HuH-7.5 (cell line): ENCODE results near the gene TLR6.
"Not testable (repeated sequence)": the region's sequence is repeated elsewhere in the genome, so short reads cannot be mapped to it uniquely, and the experiment has no call there.

Source experiments
- DNase-seq: peaks from one replicate; pipeline ENCODE4 v3.0.0; 2011; ENCODE audit warnings: low spot score

Gene TLR6

DNA sequence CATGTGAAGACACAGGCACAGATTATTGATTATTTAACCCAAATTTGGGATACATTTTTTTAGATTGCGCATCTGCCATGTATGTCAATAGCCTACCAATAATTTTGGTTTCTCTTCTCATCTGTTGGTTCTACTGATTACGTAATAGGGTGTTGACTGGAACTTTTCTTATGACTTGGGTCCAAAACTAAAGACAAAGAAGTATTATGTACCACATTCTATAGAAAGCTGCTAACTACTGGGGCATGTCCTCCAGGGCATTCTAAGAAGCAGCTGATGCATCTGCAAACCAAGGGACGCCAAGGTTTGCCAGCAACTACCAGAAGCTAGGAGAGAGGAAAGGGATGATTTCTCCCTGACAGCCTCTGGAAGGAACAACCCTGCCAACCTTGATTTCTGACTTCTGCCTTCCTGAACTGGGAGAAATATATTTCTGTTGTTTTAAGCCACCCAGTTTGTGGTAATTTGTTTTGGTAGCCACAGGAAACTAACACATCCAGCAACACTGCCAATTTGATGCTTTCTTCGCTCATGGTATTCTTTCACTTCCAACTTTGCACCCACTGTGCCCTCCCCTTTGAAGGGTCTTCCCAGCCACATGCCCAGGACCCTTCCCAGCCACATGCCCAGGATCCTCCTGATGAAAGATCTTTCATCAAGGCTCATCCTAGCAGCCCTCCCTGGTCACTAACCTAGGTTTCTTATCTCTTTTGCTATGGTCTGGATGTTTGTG lies 36.1 kb downstream of the TLR6 start:
- no peak for DNase-seq

DNA sequence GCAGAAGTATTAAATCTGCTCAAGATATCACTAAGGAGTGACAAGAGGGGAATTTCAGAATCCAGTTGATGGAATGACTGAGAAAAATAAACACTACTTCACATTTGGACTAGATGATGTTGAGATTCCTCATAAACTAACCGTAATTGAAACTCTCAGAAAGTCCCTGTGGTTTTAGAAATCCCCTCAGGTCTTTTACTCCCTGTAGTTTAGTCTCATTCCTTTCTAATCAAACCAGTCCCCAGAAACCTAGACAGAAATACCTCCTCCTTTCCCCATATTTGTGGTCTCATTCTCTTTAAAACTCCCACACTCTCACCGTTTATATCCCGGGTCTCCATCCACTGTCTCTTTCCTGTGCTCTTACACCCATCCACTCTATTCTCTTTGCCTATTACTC lies 37.0 kb downstream of the TLR6 start:
- no peak for DNase-seq

- no peak for DNase-seq
Observed at GRCh38 chr4:38818441-38818976, 38.1 kb downstream of the TLR6 start.

- no peak for DNase-seq
Observed at GRCh38 chr4:38815885-38816782, 40.5 kb downstream of the TLR6 start.

DNA sequence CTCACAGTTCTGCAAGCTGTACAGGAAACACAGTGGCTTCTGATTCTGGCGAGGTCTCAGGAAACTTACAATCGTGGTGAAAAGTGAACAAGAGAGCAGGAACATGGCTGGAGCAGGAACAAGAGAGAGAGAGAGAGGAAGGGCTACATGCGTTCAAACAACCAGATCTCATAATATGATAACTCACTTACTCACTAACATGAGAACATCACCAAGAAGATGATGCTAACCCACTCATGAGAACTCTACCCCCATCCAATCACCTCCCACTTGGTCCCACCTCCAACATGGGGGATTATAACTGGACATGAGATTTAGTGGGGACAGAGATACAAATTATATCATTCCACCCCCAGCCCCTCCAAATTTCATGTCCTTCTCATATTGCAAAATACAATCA lies 42.2 kb downstream of the TLR6 start:
- no peak for DNase-seq

- no peak for DNase-seq
Observed at GRCh38 chr4:38811297-38811696, 45.3 kb downstream of the TLR6 start.

GRCh38 chr4:38807462-38807861 lies 49.2 kb downstream of the TLR6 start:
- not testable (repeated sequence) for DNase-seq

DNA sequence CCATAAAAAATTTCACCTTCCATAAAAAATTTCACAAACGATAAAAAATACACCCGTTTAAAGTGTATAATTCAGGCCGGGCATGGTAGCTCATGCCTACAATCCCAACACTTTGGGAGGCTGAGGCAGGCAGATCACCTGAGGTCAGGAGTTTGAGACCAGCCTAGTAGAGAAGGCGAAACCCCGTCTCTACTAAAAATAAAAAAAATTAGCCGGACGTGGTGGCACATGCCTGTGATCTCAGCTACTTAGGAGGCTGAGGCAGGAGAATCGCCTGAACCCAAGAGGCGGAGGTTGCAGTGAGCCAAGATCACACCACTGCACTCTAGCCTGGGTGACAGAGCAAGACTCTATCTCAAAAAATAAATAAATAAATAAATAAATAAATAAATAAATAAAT lies 50.4 kb downstream of the TLR6 start:
- not testable (repeated sequence) for DNase-seq

- DNase-seq, result no peak
Observed at GRCh38 chr4:38805530-38806145, 51.0 kb downstream of the TLR6 start.

DNA sequence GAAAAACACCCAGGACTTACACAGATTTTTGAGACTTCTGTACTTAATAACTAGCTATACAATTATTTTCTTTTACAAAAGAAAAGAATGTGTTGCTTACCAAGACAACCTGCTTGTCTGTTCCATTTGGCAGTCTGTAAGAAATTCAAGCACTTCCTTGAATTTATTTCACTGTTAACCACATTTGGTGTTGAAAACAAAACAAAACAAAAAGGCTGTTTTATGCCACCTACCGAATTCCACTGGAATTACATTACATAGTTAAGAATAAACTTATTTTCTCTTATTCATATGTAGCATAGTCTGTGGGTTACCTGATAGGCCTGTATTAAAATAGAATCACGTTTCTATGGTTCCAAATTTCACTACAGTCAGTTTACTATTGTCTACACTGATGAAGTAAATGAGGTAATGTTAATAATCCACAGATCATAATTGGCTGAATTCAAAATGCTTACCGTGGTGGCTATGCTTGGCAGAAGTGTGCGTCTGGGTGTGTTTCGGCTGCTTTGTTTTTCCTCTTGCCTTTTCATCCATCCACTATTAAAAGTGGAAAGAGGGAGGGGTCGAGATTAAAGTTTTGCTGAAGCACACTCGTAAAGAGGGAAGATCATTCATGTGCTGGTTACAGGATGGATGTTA lies 51.8 kb downstream of the TLR6 start, which contains the start of gene TLR1:
TSS of gene TLR1 (minus strand) at position 138 of the 642 bp plus-strand sequence. CDS start 5,960 bp downstream, outside the sequence.
- no peak for DNase-seq

DNA sequence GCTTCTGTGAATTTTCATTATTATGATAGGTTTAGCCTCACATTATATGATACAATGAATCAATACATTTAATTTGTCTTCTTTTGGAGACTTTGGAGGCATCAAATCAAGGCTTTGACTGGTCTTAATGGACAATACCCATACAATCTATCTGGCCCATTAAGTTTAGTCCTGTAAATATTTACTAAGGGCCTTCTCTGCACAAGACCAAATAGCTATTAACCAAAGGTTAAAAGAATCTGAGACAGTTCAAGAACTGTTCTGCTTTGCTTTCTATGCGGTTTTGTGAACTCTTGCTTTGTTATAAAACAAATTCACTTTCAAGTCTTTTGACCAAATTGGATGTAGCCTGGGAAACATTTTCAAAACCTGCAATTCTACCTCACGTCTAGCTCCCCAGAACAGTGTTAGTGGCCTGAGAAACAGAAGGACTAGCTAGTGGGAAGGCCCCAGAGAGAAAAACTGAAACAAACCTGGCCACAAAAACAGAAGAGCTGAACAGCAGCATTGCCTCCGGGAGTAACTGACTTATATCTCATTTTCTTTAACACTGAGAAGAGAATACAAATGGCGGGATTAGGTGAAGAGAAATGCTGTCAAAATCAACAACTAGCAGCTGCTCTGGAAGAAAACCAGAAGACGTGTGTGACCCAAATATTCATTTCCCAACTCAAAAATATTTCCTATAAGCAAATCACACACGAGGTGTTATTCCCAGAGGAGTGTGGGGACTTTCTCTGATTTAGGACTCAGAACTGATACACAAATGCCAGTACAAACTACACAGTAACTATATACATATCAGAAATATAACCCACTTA lies 52.6 kb downstream of the TLR6 start:
- DNase-seq, result no peak

- no peak for DNase-seq
Observed at GRCh38 chr4:38802561-38803355, 53.9 kb downstream of the TLR6 start.

DNA sequence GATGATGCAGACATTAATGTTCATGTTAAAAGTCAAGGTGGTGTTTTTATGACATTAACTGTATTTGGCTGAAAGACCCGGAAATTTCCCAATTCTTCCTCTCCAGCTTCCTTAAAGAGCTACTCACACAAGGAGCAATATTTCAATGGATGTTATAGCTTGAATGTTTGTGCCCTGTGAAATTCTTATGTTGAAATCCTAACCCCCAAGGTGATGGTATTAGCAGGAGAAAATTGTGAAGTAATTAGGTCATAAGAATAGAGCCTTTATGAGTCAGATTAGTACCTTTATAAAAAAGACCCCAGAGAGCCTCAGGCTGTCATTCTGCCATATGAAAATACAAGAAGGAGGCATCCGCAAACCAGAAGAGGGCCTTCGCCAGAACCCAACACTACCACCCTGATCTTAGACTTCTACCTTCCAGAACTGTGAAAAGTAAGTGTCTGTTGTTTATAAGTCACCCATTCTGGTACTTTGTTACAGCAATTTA lies 55.6 kb downstream of the TLR6 start:
- no peak for DNase-seq

GRCh38 chr4:38800366-38800765 lies 56.3 kb downstream of the TLR6 start:
- DNase-seq, result no peak

- DNase-seq, result no peak
Observed at GRCh38 chr4:38795087-38795486, 61.5 kb downstream of the TLR6 start.

- no peak for DNase-seq
Observed at GRCh38 chr4:38794051-38794450, 62.6 kb downstream of the TLR6 start.

DNA sequence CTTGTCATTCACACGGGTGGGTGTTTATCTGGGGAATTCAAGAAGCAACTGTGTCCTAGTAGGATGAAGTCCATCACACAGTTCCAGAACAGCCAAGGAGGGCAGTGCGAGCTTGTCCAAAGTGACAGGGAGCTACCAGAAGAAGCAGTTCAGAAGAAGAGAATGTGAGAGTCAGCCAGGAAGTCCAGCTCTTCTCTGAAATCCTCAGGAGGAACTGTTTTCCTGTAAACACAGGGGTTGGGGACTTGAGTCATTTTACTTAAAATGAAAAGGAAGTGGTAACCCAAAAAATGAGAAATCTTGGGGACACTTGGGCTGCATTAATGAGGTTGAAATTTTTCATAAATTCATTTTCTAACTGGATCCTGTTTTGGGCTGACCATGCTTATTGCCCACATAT lies 65.6 kb downstream of the TLR6 start:
- DNase-seq, result no peak

DNA sequence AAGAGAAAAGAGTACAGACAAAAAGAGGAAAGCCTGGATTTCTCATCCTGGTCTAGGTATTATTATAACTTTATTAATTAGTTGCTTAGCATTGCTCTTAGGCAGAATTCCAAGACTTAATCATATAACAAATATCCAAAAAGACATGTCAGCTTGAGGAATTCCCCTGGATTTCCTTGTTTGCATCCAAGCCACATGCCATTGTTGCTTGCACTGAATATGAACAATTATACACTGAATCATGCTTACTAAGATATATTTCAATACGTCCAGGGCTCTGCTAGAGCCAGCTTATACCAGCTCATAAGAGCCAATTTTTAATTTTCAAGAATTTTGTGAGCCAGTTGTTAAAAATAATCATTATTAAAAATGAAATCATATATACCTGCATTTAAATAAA lies 68.3 kb downstream of the TLR6 start:
- DNase-seq, result no peak

GRCh38 chr4:38787693-38788092 lies 68.9 kb downstream of the TLR6 start:
- peak; percentile 19 for DNase-seq

DNA sequence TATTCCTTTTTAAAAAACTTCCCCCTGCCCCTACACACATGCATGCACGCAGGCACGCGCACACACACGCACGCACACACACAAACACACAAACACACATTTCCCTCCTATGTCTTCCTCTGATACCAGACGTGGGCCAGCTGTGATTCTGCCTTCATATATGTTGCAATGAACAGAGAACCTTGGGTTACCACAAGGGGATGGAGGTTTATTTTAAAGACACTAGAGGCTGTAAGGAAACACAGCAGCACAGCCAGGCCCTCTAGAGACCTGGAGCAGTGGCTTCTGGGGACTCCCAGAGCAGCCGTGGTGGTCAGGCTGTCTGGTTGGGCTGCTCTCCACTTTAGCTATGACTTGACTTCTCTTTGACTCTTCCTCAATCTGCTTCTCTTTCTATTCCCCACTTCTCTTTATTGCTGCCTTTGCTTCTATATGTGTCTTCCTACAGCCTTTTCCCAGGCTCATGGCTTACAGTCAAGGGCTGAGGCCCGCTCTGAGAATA lies 70.7 kb downstream of the TLR6 start:
- no peak for DNase-seq
